SKM-1 treated with dmso at 0.1 percent for 144 hours (cell line): ENCODE measurements around the gene TMEM14C.

Experiments used
- DNase-seq: peaks from one replicate; lab custom pipeline; 2025; ENCODE audit not compliant: unreplicated experiment; lab: John Stamatoyannopoulos, UW

TMEM14C gene

GRCh38 chr6:10722820-10723566 is at the start of gene TMEM14C:
TSS of gene TMEM14C (plus strand) at chr6:10723070. CDS start at chr6:10724614, 1,544 bp downstream.
- peak; percentile 94 for DNase-seq

DNA sequence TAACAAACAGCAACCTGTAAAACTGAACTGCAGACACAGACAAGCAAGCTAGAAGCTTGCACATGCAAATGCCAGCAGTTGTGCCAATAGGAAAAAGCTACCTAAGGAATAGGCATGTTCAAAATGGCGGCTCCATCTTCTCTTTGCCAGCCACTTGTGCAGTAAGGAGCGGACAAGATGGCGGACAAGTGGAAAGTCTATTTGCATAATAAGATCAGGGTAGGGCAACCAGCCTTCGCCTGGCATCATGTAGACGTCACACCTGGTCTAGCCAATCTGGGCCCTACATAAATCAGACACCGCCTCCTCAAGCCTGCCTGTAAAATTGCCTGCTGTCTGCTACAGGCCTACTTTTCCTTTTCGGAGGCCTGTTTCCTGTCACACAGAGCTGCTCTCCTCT is 46.5 kb upstream of the TMEM14C start:
- DNase-seq = no peak

DNA sequence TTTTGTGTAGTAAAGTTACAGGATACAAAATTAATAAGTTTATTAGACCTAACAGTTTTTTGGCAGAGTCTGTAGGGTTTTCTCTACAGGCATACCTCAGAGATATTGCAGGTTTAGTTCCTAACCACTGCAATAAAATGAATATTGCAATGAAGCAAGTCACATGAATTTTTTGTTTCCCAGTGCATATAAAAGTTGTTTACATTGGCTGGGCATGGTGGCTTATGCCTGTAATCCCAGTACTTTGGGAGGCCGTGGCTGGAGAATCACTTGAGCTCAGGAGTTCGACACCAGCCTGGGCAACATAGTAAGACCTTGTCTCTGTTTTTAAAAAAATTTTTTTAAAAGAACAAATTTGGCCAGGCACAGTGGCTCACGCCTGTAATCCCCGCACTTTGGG is 44.4 kb upstream of the TMEM14C start:
- no peak for DNase-seq

DNA sequence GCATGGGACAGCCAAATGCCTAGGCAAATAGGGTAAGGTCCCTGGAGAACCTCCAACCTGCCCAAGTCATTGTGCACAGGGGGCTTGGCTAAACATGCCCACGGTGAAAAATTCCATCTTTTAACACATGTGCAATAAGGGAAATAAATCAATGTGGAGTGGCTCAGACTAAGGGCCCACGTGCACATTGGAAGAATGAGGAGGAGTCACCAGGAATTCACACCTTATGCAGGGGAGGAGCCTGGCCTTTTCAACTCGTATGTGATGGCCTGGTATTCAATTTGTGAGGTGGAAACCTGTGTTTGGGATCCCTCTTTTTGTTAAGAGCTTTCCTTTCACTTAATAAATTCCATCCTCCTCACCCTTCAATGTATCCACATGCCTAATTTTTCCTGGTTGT is 41.1 kb upstream of the TMEM14C start:
- no peak for DNase-seq

DNA sequence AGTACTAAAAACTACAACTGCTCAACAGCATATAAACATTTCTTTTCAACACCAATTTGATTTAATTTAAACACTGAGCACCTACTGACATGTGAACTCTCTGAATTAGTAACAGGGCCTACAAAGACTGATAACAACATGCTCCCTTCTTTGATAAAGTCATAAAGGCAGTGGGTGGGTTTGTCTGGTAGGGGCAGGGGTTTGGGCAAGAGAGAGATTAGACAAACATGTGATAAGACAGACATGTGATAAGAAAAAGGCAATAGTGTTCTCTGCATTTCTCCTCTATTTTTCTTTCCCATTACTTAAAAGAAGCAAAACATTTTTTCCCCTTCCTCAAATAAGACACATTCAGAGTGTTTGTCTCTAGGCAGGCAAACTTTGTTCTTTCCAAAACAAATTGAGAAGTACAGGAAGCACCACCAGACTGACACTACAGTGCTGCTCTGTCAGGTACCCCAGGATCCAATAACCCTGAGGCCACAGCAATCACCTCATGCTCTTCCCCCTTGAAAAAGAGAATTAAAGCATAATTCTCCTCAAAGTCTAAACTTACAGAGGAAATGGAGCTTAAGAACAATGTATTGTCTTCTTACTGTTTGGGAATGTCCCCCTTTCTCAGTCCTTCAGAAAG is 40.4 kb upstream of the TMEM14C start:
- DNase-seq = no peak

DNA sequence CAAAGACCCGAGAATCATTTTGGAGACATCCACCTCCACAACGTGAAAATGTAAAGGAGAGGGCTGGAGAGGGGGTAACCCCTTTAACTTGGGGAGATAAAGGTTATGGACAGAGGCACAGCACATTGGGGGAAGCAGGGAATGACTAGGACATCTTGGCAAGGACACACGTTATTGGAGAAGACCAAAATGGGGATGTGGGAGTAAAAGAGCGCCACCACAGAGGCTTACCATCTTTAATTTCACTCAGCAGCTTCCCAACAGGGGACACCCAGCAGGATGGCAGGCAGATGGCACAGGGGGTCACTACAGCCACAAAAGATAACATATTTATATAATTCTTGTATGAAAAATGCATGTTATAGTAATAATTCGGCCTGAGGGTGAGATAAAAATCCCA is 38.3 kb upstream of the TMEM14C start:
- DNase-seq = no peak

DNA sequence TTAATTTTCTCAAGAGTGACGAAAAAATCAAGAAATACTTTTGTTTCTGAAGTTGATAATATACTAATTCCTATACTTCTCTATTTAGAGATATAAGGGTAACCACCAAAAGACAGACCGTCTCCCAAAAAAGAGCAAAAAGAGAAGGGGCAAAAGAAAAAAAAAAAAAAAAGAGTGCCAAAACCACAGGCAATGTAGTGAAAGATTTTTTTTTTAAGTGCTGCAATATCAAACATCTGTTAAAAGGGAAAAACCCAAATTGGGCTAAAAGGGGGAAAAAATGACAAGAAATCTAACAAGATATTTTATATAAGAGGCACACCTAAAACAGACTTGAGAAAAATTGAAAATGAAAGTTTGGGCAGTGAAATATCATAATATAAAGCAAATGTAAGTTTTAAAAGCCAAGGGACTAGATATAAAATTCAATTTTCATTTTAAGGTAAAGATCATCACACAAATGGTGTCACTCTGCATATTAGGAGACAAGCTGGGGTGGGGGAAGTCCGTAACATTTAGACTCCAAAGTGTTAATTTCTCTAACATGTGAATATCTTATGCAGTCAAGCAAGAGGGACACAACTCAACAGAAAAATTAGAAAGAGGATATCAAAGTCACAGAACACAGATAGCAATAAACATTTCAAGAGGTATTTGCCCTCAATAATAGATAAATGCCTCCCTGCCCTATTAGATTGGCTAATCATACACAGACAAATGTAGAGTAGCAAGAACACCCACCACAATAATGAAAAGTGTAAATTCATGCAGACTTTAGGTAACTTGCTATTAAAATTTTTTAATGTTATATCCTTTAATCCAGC is 37.6 kb upstream of the TMEM14C start:
- no peak for DNase-seq

DNA sequence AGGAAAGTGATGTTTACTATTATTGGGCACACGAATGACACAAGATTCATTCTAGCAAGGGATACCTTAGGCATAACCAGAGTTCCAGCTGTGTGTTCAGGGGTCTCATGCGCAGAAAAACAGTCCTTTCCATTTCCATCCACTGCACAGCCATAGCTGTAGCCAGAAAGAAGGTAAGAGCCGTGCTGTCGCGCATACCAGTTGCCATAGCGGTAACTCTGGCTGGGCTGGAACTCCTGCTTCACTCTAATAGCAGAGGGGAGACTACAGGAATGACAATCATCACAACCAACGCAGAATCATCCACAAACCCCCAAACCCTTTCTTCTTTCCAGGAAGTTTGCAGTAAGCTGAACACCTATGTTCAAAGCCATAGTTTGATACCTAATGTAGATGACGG is 36.0 kb upstream of the TMEM14C start:
- DNase-seq = no peak

DNA sequence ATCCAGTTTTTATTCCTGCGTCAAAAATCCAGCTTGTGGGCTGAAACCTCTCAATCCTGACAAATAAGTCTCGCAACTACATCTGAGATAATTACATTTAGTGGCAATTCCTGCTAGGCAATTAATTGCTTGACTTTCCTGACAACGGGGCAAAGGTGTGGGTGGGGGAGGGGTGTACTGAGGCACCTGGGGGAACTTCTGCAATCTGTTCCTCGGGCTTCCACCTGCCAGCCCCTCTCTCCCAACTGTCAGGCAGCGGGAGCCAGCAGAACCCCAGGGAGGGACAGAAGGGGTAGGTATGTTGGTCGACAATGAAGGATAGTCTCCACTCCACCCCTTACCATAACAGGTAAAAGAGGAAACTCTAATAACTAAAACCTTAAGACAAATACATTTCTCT is 35.3 kb upstream of the TMEM14C start:
- no peak for DNase-seq

- peak; percentile 19 for DNase-seq
Measured at GRCh38 chr6:10690651-10691445, 32.0 kb upstream of the TMEM14C start.

DNA sequence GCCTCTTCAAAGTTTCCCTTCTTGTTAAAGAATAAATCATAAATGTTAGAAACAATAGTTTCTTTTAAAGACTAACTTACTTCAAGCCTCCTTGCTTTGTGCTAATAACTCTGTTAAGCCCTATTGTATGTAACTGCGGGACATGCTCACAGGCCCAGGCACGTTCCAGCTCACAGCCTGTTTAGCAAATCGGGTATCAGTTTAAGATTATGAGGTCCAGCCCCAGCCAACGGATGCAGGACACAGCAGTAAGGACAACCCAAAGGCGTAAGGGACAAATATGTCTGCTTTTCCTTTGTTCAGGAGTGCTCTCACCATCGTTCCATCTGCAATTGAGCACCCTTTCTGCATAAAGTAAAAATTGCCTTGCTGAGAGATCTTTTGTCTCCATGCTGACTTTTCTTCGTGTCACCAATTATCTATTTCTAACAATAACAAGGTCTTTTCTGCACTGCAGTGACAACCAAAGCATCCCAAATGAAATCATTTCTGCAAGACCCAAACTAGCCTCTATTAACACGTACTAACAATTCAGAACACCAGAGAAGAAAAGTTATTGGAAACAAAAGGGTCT is 29.8 kb upstream of the TMEM14C start:
- no peak for DNase-seq

DNA sequence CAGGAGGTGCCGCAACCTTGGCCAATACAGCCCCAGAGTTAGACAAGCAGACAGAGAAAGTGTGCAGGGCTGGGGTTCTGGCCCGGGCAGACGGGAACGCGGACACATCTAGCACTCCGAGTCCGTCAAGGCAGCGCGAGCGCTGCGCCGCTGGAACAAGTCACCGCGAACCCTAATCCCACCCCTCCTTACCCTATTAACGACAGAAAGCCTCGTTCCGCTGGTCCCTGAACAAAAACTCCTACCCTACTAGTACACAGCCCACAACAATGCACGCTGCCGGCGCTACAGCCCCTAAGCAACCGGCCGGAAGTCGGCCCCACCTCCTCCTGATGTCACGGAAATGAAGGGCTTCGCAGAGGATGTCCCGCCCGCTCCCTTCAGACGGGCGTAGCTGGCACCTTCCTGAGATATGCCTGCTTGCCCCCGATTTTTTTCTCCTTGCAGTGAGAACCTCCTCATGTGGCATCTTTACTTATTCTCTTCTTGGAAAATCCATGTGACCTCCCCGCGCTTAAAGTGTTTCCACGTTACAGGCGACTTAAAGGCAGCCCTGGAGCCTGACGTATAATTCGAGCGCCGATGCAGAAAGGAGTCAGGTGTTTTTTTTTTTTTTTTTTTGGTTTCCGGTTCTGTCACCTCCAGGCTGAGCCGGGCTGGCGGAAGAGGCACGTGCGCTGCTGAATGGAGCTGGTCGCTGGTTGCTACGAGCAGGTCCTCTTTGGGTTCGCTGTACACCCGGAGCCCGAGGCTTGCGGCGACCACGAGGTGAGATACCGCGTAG is 28.4 kb upstream of the TMEM14C start, which contains the start of the genes C6orf52 and PAK1IP1:
Gene C6orf52, minus strand, starts transcription at position 315 of the 784 bp plus-strand sequence. CDS start 7,066 bp downstream, outside the sequence.
Gene PAK1IP1, plus strand, starts transcription at position 671 of the 784 bp plus-strand sequence. Its CDS starts 14 bp downstream, at position 685.
- peak; percentile 98 for DNase-seq

GRCh38 chr6:10695086-10695657 is 27.7 kb upstream of the TMEM14C start:
- no peak for DNase-seq

DNA sequence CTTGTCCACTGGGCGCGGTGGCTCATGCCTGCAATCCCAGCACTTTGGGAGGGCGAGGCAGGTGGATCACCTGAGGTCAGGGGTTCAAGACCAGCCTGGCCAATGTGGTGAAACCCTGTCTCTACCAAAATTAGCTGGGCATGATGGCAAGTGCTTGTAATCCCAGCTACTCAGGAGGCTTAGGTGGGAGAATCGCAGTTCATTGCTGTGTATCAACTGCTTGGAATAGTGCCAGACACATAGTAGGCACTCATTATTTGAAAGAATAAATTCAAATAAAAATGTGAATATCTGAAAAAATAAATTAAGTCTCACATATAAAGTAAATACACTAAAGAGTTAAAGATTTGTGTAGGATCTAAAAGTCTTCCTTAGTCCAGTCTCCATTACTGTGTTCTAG is 26.2 kb upstream of the TMEM14C start:
- no peak for DNase-seq

- DNase-seq = no peak
Measured at GRCh38 chr6:10713962-10714361, 8.9 kb upstream of the TMEM14C start.

- DNase-seq = no peak
Measured at GRCh38 chr6:10719296-10719963, 3.4 kb upstream of the TMEM14C start.

DNA sequence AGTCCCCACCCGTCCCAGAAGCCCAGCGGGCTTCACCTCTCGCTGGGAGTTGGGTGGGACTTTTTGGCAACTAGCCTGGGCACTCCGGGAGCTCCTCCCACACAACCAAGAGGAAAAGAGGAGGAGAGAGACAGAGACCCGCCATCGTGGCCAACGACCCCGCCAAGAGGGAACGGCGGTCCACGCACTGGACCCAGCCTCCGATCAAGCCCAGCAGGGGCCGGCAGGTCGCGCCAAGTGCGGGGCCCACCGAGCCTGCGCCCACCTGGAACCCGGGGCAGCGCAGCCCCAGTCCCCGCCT is 3.0 kb upstream of the TMEM14C start:
- DNase-seq = no peak

DNA sequence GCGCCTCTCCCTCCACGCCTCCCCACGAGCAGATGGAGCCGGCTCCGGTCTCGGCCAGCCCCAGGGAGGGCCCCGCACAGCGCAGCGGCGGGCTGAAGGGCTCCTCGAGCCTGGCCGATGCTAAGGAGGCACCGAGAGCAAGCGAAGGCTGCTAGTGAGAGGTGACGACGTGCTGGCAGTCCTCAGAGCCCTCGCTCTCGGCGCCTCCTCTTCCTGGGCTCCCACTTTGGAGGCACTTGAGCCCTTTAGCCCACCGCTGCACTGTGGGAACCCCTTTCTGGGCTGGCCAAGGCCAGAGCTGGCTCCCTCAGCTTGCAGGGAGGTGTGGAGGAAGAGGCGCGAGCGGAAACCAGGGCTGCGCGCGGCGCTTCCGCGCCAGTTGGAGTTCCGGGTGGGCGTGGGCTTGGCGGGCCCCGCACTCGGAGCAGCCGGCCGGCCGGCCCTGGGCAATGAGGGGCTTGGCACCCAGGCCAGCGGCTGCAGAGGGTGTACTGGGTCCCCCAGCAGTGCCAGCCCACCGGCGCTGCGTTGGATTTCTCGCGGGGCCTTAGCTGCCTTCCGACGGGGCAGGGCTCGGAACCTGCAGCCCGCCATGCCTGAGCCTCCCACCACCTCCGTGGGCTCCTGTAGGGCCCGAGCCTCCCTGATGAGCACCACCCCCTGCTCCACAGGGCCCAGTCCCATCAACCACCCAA is 2.5 kb upstream of the TMEM14C start:
- peak; percentile 20 for DNase-seq
